Superior temporal gyrus (tissue), 1 donor: ENCODE data around the gene AGBL4.
"Not testable (repeated sequence)": the region's sequence is repeated elsewhere in the genome, so short reads cannot be mapped to it uniquely, and the experiment has no call there.

Experiments used
- DNase-seq: peaks from one replicate; pipeline ENCODE4 v3.0.0-alpha.2; 2016; ENCODE audit errors: extremely low spot score

AGBL4 gene

GRCh38 chr1:50023292-50024159 is at the start of gene AGBL4:
TSS of gene AGBL4 (minus strand) at chr1:50023954.
- DNase-seq: peak; percentile 49

GRCh38 chr1:50066806-50067205 is 43.1 kb upstream of the AGBL4 start:
- DNase-seq: no peak

- DNase-seq: no peak
Measured at GRCh38 chr1:50060279-50060678, 36.5 kb upstream of the AGBL4 start.

- no peak for DNase-seq
Measured at GRCh38 chr1:50048791-50049190, 25.0 kb upstream of the AGBL4 start.

GRCh38 chr1:50047916-50048694 is 24.4 kb upstream of the AGBL4 start:
- DNase-seq: no peak

- no peak for DNase-seq
Measured at GRCh38 chr1:50038237-50038809, 14.6 kb upstream of the AGBL4 start.

- DNase-seq: no peak
Measured at GRCh38 chr1:50027794-50028193, 4.0 kb upstream of the AGBL4 start.

- DNase-seq: no peak
Measured at GRCh38 chr1:49995734-49996133, 28.0 kb downstream of the AGBL4 start.

- DNase-seq: no peak
Measured at GRCh38 chr1:49971088-49971487, 52.7 kb downstream of the AGBL4 start.

- no peak for DNase-seq
Measured at GRCh38 chr1:49951385-49951784, 72.4 kb downstream of the AGBL4 start.

- DNase-seq: not testable (repeated sequence)
Measured at GRCh38 chr1:49915301-49915700, 108.5 kb downstream of the AGBL4 start.

GRCh38 chr1:49906365-49906764 is 117.4 kb downstream of the AGBL4 start:
- DNase-seq: no peak

GRCh38 chr1:49864581-49864980 is 159.2 kb downstream of the AGBL4 start:
- DNase-seq: no peak

- no peak for DNase-seq
Measured at GRCh38 chr1:49854741-49855140, 169.0 kb downstream of the AGBL4 start.

- DNase-seq: no peak
Measured at GRCh38 chr1:49842596-49842995, 181.2 kb downstream of the AGBL4 start.

GRCh38 chr1:49841767-49842166 is 182.0 kb downstream of the AGBL4 start:
- DNase-seq: no peak

GRCh38 chr1:49824261-49824660 is 199.5 kb downstream of the AGBL4 start:
- no peak for DNase-seq

- no peak for DNase-seq
Measured at GRCh38 chr1:49817681-49818080, 206.1 kb downstream of the AGBL4 start.

- not testable (repeated sequence) for DNase-seq
Measured at GRCh38 chr1:49787013-49787412, 236.7 kb downstream of the AGBL4 start.

- no peak for DNase-seq
Measured at GRCh38 chr1:49765034-49765433, 258.7 kb downstream of the AGBL4 start.

- not testable (repeated sequence) for DNase-seq
Measured at GRCh38 chr1:49738118-49738517, 285.6 kb downstream of the AGBL4 start.

- no peak for DNase-seq
Measured at GRCh38 chr1:49728377-49728776, 295.4 kb downstream of the AGBL4 start.

- DNase-seq: no peak
Measured at GRCh38 chr1:49723662-49724061, 300.1 kb downstream of the AGBL4 start.
